DOHH2 (cell line): Measurements from ENCODE around the gene PCSK9.

Experiments used
- H3F3A ChIP-seq: fragments of 200-600 bp; sonication (generic), shearing (Covaris generic); 2 replicates; pipeline ENCODE4 v1.6.0; 2016; ENCODE audit warnings: antibody characterized with exemption, mild to moderate bottlenecking; ENCODE audit not compliant: control insufficient read depth, insufficient read depth
- H3K27ac ChIP-seq: fragments of 200-600 bp; sonication (generic); 2 replicates; pipeline ENCODE4 v1.5.1; 2014; ENCODE audit warnings: low read depth, mild to moderate bottlenecking, low read length, moderate library complexity
- H3K27me3 ChIP-seq: fragments of 200-600 bp; sonication (generic); 2 replicates; pipeline ENCODE4 v1.6.1; 2014; ENCODE audit warnings: mild to moderate bottlenecking, low read length, mixed read lengths; ENCODE audit not compliant: control insufficient read depth
- H3K36me3 ChIP-seq: fragments of 200-600 bp; sonication (generic); 2 replicates; pipeline ENCODE4 v1.6.1; 2014; ENCODE audit warnings: mild to moderate bottlenecking, low read length, moderate library complexity, mixed read lengths; ENCODE audit not compliant: control insufficient read depth
- H3K4me1 ChIP-seq: fragments of 200-600 bp; sonication (generic); 2 replicates; pipeline ENCODE4 v1.6.1; 2014; ENCODE audit warnings: mild to moderate bottlenecking, low read length, mixed read lengths; ENCODE audit not compliant: control insufficient read depth
- H3K4me2 ChIP-seq: fragments of 200-600 bp; sonication (generic); 2 replicates; pipeline ENCODE4 v1.6.0; 2014; ENCODE audit warnings: mild to moderate bottlenecking, low read length, moderate library complexity
- H3K4me3 ChIP-seq: fragments of 200-600 bp; sonication (generic); 2 replicates; pipeline ENCODE4 v1.5.1; 2014; ENCODE audit warnings: mild to moderate bottlenecking, low read length, mixed read lengths
- H3K79me2 ChIP-seq: fragments of 200-600 bp; sonication (generic); 2 replicates; pipeline ENCODE4 v1.6.1; 2014; ENCODE audit warnings: mild to moderate bottlenecking, low read length, mixed read lengths; ENCODE audit not compliant: control insufficient read depth
- H3K9me2 ChIP-seq: fragments of 200-600 bp; sonication (generic); replicated peaks from 2 replicates; pipeline ENCODE4 v1.6.1; 2014; ENCODE audit warnings: mild to moderate bottlenecking, low read length, mixed read lengths; ENCODE audit not compliant: control insufficient read depth
- H3K9me3 ChIP-seq: fragments of 200-600 bp; sonication (generic); 2 replicates; pipeline ENCODE4 v1.6.1; 2014; ENCODE audit warnings: antibody characterized with exemption, low read length, mixed read lengths; ENCODE audit not compliant: control insufficient read depth, insufficient read depth
- H4K20me1 ChIP-seq: fragments of 200-600 bp; sonication (generic); 2 replicates; pipeline ENCODE4 v1.6.0; 2014; ENCODE audit warnings: low read depth, mild to moderate bottlenecking, antibody characterized with exemption, low read length, moderate library complexity; ENCODE audit not compliant: control insufficient read depth, insufficient read depth
- EZH2phosphoT487 ChIP-seq: fragments of 200-600 bp; sonication (generic); IDR thresholded peaks from 2 replicates; pipeline ENCODE4 v1.6.1; 2017; ENCODE audit warnings: borderline replicate concordance, mild to moderate bottlenecking, antibody characterized with exemption, low read length, moderate library complexity, mixed read lengths
- TF ChIP-seq, protein P1 (sequence below): fragments of 200-600 bp; sonication (generic); IDR thresholded peaks from one replicate; pipeline ENCODE4 v1.5.1; 2014; ENCODE audit warnings: antibody characterized with exemption, mild to moderate bottlenecking, low read depth, low read length; ENCODE audit not compliant: poor library complexity, severe bottlenecking

PCSK9 gene

DNA sequence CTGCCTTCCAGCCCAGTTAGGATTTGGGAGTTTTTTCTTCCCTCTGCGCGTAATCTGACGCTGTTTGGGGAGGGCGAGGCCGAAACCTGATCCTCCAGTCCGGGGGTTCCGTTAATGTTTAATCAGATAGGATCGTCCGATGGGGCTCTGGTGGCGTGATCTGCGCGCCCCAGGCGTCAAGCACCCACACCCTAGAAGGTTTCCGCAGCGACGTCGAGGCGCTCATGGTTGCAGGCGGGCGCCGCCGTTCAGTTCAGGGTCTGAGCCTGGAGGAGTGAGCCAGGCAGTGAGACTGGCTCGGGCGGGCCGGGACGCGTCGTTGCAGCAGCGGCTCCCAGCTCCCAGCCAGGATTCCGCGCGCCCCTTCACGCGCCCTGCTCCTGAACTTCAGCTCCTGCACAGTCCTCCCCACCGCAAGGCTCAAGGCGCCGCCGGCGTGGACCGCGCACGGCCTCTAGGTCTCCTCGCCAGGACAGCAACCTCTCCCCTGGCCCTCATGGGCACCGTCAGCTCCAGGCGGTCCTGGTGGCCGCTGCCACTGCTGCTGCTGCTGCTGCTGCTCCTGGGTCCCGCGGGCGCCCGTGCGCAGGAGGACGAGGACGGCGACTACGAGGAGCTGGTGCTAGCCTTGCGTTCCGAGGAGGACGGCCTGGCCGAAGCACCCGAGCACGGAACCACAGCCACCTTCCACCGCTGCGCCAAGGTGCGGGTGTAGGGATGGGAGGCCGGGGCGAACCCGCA, at the start of gene PCSK9:
Gene PCSK9, plus strand, starts transcription at position 207 of the 741 bp plus-strand sequence. Its CDS starts 290 bp downstream, at position 497.
- Histone ChIP-seq H3K27ac (no peak within 1 kb of the TSS), H3F3A (no peaks in the 10 kb centered on the region), H4K20me1 (no peaks in the 10 kb centered on the region), H3K4me2 (no peak within 1 kb of the TSS), H3K27me3 (peaks cover 27% of the 10 kb centered on the region), H3K36me3 (no peaks in the 10 kb centered on the region), H3K4me3 (no peak within 1 kb of the TSS), H3K9me2 (no peaks in the 10 kb centered on the region), H3K9me3 (no peaks in the 10 kb centered on the region), H3K79me2 (no peaks in the 10 kb centered on the region), H3K4me1 (no peaks in the 10 kb centered on the region)
- TF ChIP-seq EZH2phosphoT487: no peak
- TF ChIP-seq, protein P1, sequence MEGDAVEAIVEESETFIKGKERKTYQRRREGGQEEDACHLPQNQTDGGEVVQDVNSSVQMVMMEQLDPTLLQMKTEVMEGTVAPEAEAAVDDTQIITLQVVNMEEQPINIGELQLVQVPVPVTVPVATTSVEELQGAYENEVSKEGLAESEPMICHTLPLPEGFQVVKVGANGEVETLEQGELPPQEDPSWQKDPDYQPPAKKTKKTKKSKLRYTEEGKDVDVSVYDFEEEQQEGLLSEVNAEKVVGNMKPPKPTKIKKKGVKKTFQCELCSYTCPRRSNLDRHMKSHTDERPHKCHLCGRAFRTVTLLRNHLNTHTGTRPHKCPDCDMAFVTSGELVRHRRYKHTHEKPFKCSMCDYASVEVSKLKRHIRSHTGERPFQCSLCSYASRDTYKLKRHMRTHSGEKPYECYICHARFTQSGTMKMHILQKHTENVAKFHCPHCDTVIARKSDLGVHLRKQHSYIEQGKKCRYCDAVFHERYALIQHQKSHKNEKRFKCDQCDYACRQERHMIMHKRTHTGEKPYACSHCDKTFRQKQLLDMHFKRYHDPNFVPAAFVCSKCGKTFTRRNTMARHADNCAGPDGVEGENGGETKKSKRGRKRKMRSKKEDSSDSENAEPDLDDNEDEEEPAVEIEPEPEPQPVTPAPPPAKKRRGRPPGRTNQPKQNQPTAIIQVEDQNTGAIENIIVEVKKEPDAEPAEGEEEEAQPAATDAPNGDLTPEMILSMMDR: no peak

DNA sequence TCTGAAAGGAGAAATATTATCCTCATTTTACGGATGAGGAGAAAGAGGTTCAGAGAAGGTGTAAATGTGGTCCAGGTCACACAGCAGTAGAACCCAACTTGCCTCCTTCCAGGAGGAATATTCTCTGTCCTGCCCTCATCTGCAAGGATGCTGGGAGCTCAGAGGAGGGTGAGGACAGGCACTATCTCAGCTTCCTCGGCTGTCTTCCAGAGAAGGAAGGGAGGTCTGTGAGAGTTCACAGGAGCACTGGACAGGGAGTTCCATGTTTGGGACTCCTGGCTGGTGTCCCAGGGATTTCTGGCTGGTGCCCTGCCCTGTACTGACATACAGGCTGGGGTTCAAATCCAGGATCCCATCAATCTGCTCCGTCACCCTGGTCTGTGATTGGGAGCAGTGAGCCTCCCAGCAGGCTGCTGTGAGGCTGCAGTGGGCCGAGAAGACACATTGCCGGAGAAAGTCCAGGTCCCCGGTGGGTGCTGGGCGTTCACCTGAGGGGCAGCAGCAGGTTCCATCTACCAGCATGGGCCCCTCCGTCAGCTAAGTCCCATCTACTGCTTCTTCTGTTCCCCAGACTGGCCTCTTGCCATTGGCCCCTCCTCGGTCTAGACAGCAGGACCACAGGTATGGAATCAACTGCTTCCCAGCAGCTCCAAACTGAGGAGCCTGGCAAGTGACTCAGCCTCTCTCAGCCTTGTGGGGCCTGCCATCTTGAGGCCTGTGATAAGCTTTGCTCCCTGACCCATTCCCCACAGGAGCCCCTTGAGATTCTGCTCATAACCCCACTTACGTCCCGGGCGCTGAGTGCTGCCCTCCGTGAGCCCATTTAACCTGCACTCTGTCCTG, 49.2 kb upstream of the PCSK9 start:
- Histone ChIP-seq H3K9me2 (no peaks in the 10 kb centered on the region), H3K27me3 (no peaks in the 10 kb centered on the region), H3K4me1 (no peaks in the 10 kb centered on the region), H3K9me3 (no peaks in the 10 kb centered on the region), H3K4me2 (no peak overlapping the region), H3K79me2 (no peaks in the 10 kb centered on the region), H3K4me3 (no peak overlapping the region), H3K36me3 (no peaks in the 10 kb centered on the region), H4K20me1 (no peaks in the 10 kb centered on the region), H3F3A (no peaks in the 10 kb centered on the region), H3K27ac (no peak overlapping the region)
- TF ChIP-seq, protein P1: no peak
- no peak for TF ChIP-seq EZH2phosphoT487

DNA sequence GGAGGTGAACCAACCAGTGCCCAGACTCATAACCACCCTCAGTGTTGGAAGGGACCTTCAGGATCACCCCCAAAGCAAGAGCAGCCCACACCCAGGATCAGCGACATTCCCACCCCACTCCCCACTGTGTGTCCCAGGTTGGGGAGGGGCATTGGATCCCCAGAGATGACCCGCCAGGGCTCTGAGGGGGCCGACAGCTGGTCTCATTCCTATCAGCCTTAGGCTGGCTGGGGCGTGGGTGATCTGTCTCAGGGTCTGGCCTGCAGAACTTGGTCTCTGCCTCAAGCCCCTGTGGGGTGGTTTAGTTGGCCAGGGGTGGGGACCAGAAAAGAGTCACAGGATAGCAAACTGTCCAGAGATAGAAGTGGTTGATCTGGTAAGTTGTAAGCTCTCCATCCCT, 48.4 kb upstream of the PCSK9 start:
- no peaks in the 10 kb centered on the region for H3K9me3 ChIP-seq
- no peak overlapping the region for H3K4me3 ChIP-seq
- H3K36me3 ChIP-seq: no peaks in the 10 kb centered on the region
- no peaks in the 10 kb centered on the region for H3K9me2 ChIP-seq
- H3K4me2 ChIP-seq: no peak overlapping the region
- no peaks in the 10 kb centered on the region for H4K20me1 ChIP-seq
- no peak overlapping the region for H3K27ac ChIP-seq
- H3K79me2 ChIP-seq: no peaks in the 10 kb centered on the region
- no peaks in the 10 kb centered on the region for H3K4me1 ChIP-seq
- TF ChIP-seq EZH2phosphoT487: no peak
- TF ChIP-seq, protein P1: no peak
- H3K27me3 ChIP-seq: peaks cover 3% of the 10 kb centered on the region; the same call in 1 of the 2 replicates
- no peaks in the 10 kb centered on the region for H3F3A ChIP-seq
